ENCODE measurements around the gene FTO. TPM values are rescaled to one million over a fixed set of nuclear protein-coding genes. Genes with fewer than 3 reads are reported as not detected.

FTO gene
- total RNA-seq, 2 donors from 2014 or later, result 38.6 to 40.8 TPM

- intact Hi-C loops (cut with DNase I, micrococcal nuclease), result no loop called here
- peak; percentile 64 for ATAC-seq
- DNase-seq, result no peak
Observed at GRCh38 chr16:53771655-53772497, 67.9 kb downstream of the FTO start.

- intact Hi-C loops (cut with DNase I, micrococcal nuclease), result no loop called here
- DNase-seq, result peak in 1 of 2 donors; percentile 45
Observed at GRCh38 chr16:53773150-53773846, 69.3 kb downstream of the FTO start.

GRCh38 chr16:53773881-53774280, 69.9 kb downstream of the FTO start:
- no peak for ATAC-seq
- intact Hi-C loops (cut with DNase I, micrococcal nuclease), result no loop called here
- DNase-seq, result no peak

More at GRCh38 chr16:53773150-53773846, 69.3 kb downstream of the FTO start:
- ATAC-seq, result peak; percentile 90

DNA sequence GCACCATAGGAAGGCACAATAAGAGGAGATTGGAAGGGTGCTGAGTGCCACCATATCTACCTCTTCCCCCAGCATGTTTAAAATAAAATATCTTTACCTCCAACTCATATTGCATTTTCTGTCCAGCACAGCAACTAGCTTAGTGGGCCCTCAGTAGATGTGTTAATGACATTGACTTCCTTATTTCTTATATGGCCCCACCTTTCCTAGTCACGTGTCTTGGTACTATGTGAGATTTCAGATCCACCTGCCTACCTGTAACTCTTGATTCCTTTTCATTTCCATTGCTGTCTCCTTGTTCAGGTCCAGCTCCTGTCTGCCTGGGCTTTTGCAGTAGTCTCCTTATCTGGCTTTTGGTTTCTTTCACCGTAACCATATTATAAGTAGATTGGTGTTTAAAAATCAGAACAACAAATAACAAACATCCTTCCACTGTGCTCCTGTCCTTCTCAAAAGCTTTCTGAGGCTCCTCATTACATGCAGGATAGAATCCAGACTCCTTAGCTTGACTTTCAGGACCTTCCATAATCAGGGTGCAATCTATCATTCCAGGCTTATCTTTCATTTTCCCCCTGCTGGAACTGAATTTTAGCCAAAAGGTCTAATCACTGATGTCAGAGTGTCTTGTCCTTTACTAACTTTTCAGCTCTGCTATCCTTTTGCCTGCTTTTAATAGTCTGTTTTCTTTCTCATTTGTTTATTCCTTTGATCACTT, 71.3 kb downstream of the FTO start:
- no peak for DNase-seq
- intact Hi-C loops (cut with DNase I, micrococcal nuclease), result no loop called here
- peak; percentile 66 for ATAC-seq

GRCh38 chr16:53775821-53776431, 72.0 kb downstream of the FTO start:
- intact Hi-C loops (cut with DNase I, micrococcal nuclease), result no loop called here
- DNase-seq, result peak in 1 of 2 donors; percentile 51
- ATAC-seq, result peak; percentile 36

- intact Hi-C loops (cut with DNase I, micrococcal nuclease), result no loop called here
- ATAC-seq, result no peak
- DNase-seq, result no peak
Observed at GRCh38 chr16:53779186-53779585, 75.2 kb downstream of the FTO start.

DNA sequence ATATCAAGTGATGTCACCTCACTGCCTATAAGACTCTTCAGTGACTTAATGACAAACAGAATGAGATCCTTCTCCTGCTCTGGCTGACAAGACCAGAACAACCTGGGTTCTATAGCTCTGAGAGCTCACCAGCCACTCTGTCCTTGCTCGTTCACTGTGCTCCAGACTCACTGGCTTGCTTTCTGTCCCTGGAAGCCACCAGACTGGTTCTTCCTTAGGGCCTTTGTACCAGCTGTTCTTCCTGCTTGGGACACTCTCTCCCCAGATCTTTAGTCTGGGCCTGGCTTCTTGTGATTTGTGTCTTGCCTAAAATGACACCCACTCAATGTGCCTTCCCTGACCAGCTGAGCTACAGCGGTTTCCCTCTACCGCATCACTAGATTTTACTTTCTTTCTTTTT, 76.1 kb downstream of the FTO start:
- intact Hi-C loops (cut with DNase I, micrococcal nuclease), result no loop called here
- DNase-seq (peak; percentile 25 to 33), ATAC-seq (peak; percentile 78)

DNA sequence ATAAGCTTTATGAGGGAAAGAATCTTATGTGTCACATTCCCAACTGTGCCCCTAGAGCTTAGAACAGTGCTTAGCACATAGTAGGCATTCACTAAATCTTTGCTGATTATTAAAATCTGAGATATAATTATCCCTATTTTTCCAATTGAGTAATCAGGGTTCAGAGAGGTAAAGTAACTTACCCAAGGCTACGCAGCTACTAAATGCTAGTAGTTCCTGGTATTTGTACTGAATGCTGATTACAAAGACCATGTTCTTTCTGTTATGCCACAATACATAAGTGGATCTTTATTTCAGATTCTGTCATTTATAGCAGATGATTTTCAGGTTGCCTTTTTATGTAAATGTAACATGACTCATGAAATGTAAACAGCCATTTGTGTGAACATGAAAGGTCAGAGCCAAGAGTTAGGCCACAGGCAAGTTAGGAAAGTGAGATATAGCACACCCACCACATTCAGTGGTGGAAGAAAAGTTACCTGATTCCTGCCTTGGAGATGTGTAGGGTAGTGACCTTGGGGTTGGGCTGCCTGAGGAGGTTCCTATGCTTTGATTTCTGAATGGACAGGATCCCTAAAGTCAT, 77.2 kb downstream of the FTO start:
- ATAC-seq (peak; percentile 67), DNase-seq (no peak)
- intact Hi-C loops (cut with DNase I, micrococcal nuclease), result no loop called here

GRCh38 chr16:53782148-53782547, 78.2 kb downstream of the FTO start:
- ATAC-seq (no peak), DNase-seq (no peak)
- intact Hi-C loops (cut with DNase I, micrococcal nuclease), result no loop called here

DNA sequence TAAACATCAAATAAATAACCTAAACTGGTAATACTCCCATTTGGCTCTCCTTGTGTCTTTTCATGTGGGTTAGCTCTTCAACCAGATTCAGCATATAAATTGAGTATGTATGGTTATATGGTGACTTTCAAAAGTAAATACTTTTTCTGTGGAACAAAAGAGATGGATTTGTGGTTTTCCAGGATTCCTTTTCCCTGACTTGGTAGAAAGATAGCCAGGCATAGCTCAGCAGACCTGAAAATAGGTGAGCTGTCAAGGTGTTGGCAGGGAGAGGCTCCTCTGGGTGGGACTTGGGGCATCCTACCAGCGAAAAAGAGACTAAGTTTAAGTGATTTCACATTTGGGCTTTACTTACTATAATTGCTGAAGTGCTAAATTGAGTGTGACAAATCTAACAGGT, 80.3 kb downstream of the FTO start:
- intact Hi-C loops (cut with DNase I, micrococcal nuclease), result no loop called here
- no peak for ATAC-seq
- DNase-seq, result no peak

DNA sequence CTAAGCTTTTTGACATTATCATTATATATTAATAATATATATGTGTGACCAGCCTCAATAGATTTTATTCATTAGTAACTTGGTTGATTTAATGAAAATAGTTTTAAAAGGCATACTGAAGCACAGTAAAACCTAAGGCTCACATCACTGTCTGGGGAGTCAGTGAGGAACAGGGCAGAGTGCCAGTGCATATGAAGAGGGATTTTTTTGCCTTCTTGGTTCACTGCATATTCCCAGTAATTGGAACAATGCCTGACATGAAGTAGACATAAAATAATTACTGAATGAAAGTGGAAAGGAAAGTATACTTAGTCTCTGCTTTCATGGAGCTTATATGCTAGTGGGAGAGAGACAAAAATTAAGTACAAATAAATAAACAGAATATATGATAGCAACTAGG, 81.1 kb downstream of the FTO start:
- intact Hi-C loops (cut with DNase I, micrococcal nuclease), result no loop called here

DNA sequence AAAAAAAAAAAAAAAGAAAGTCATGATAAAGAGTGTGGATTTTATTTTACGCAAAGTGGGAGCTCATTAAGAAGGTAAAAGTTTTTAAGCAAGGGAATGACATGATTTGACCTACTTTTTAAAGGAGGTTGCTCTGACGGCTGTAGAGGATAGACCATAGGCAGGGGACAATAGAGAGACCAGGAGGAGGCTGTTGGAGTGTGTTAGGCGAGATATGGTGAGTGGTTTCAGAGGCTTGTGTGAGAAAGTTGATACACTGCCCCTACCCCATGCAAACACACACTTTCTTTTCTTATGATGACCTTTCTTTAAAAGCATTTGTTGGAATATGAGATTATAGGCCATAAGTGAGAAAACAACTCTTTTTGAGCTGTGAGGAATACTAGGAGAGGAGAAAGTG, 82.0 kb downstream of the FTO start:
- intact Hi-C loops (cut with DNase I, micrococcal nuclease), result no loop called here
- no peak for DNase-seq
- no peak for ATAC-seq

More for the DNA sequence above, 81.1 kb downstream of the FTO start:
- no peak for ATAC-seq
- DNase-seq, result no peak

DNA sequence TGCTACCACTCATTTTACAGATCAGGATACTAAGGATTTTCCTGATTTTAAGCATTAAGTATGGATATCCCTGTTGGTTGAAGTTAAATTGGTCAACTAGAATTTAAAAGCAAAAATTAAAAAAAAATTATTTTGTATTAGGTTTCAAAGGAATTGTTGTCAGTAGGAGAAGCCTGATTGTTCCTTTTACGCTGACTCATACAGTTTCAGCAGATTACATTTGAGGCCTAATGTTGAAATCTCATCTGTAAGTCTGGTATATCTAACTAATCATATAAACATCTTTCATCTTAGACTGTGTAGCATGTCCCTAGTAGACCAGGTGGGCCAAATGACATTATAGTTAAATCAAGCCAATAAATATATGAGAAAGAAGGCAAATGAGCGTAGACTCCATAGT, 83.5 kb downstream of the FTO start:
- ATAC-seq (no peak), DNase-seq (no peak)
- intact Hi-C loops (cut with DNase I, micrococcal nuclease), result no loop called here

DNA sequence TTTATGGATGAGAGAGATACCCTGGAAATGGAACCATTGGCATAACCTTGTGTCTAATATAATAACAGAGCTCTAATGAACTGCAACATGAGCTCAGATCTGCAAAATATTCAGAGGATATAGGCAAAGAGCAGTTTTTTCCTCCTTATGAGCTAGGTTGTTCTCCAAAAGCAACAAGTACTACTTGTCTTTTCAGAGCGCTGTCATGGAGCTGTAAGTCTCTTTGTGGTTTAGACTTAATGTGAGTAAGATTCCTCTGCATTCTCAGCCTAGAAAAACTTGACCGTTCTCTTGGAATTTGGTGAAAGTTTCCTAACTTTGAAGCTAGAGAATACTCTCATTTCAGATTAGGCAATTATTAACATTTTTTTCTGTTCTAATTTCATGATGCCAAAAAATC, 85.2 kb downstream of the FTO start:
- intact Hi-C loops (cut with DNase I, micrococcal nuclease), result no loop called here
- no peak for ATAC-seq
- no peak for DNase-seq

- ATAC-seq (no peak), DNase-seq (no peak)
- intact Hi-C loops (cut with DNase I, micrococcal nuclease), result no loop called here
Observed at GRCh38 chr16:53792161-53792951, 88.4 kb downstream of the FTO start.

DNA sequence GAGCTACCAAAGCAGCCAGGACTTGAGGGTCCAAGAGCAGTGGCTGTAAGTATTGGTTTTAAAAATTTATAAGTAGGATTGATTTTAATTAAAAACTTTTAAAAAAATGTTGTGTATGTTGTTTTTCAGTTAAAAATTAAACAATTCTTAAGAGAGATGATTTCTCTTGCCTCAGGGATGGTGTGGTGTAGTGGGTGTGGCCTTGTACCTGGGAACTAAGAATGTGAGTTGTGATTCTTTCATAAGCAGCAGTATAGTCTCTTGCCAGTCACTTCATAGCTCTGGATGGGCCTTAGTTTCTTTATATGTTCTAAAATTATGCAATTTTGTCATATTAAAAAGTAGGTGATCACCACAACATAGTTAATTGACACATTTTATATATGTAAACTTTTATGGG, 99.5 kb downstream of the FTO start:
- no peak for DNase-seq
- intact Hi-C loops (cut with DNase I, micrococcal nuclease), result no loop called here
- no peak for ATAC-seq

DNA sequence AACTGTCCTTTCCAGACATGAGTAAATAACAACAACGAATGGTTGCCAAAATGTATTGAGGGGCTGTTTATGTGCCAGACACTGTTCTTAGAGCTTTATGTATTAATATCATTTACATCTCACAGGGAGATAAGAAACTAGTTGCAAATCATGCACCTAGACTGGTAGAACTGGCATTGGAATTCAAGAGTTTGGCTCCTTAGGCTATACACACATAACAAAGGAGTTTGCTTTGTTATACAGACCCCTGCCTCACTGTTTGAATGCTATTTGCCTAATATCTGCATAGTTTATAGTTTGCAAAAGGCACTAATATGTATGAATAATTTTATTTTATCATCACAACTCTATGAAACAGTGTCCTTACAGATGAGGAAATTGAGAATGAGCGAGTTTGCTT, 100.0 kb downstream of the FTO start:
- DNase-seq, result no peak
- no peak for ATAC-seq
- intact Hi-C loops (cut with DNase I, micrococcal nuclease), result no loop called here

- intact Hi-C loops (cut with DNase I, micrococcal nuclease), result no loop called here
- DNase-seq, result no peak
- ATAC-seq, result no peak
Observed at GRCh38 chr16:53804467-53804866, 100.5 kb downstream of the FTO start.

Measured in left colon (tissue), 2 donors.